Bladder microvascular endothelial cell (primary cell): ENCODE data around the gene IL12B. TPM values are rescaled to one million over a fixed set of nuclear protein-coding genes. Genes with fewer than 3 reads are reported as not detected.

Experiments
- total RNA-seq: library from RNA; depleted of rRNA; stranded (reverse); fragments of >200 nt; gene quantifications from 2 replicates; pipeline ENCODE4 v1.2.3, GENCODE V29; 2014

The IL12B gene
- total RNA-seq: not detected in 2 replicates

GRCh38 chr5:159330131-159330800 lies at the start of gene IL12B:
IL12B (minus strand) TSS chr5:159330487; CDS start chr5:159326782, 3,705 bp downstream.

Other genes with a start within 250 kb of the IL12B start
- gene EBF1, start 230.6 kb downstream of the IL12B start, total RNA-seq: 1.3 and 3.2 TPM in 2 replicates
- 59.3 and 63.5 TPM in 2 replicates for gene RNF145, start 120.9 kb downstream of the IL12B start, total RNA-seq
- gene UBLCP1, start 67.2 kb downstream of the IL12B start, total RNA-seq: 6.8 and 12.1 TPM in 2 replicates